HEK293T (cell line): ENCODE results near the gene RPLP1.

Experiments
- CTCF ChIA-PET: fragments of 350-600 bp; formaldehyde crosslinking; extraction: SDS; loops from one replicate; lab custom pipeline; 2021; ENCODE audit warnings: antibody characterized with exemption, inconsistent platforms; lab: Yijun Ruan, JAX
- POLR2A ChIA-PET: fragments of 350-600 bp; formaldehyde crosslinking; extraction: SDS; loops from one replicate; lab custom pipeline; 2020; ENCODE audit warnings: antibody characterized with exemption, inconsistent platforms; lab: Yijun Ruan, JAX
- DNase-seq: peaks from one replicate; pipeline ENCODE4 v3.0.0; 2012; ENCODE audit warnings: mixed read lengths; ENCODE audit errors: extremely low spot score
- ARNT ChIP-seq: fragments of 450-650 bp; IDR thresholded peaks from 2 replicates; pipeline ENCODE4 v1.6.1; 2017; ENCODE audit warnings: mild to moderate bottlenecking
- BHLHE40 ChIP-seq: fragments of 450-650 bp; IDR thresholded peaks from 2 replicates; pipeline ENCODE4 v1.6.1; 2016; ENCODE audit warnings: mild to moderate bottlenecking, moderate library complexity, borderline replicate concordance
- CTBP1 ChIP-seq: fragments of 450-650 bp; IDR thresholded peaks from 2 replicates; pipeline ENCODE4 v1.6.1; 2016; ENCODE audit warnings: borderline replicate concordance
- ELF4 ChIP-seq: fragments of 450-650 bp; IDR thresholded peaks from 2 replicates; pipeline ENCODE4 v1.6.1; 2017; ENCODE audit warnings: antibody characterized with exemption
- FOXA1 ChIP-seq: fragments of 450-650 bp; IDR thresholded peaks from 2 replicates; pipeline ENCODE4 v1.6.1; 2016; ENCODE audit warnings: mild to moderate bottlenecking
- FOXK2 ChIP-seq: fragments of 450-650 bp; IDR thresholded peaks from 2 replicates; pipeline ENCODE4 v1.6.1; 2016; ENCODE audit warnings: mild to moderate bottlenecking
- FOXM1 ChIP-seq: fragments of 450-650 bp; IDR thresholded peaks from 2 replicates; pipeline ENCODE4 v1.6.1; 2017; ENCODE audit warnings: mild to moderate bottlenecking, borderline replicate concordance
- HDGF ChIP-seq: fragments of 450-650 bp; IDR thresholded peaks from 2 replicates; pipeline ENCODE4 v1.6.1; 2017; ENCODE audit warnings: antibody characterized with exemption, borderline replicate concordance
- L3MBTL2 ChIP-seq: fragments of 450-650 bp; conservative IDR thresholded peaks from 2 replicates; pipeline ENCODE4 v1.6.1; 2016; ENCODE audit warnings: mild to moderate bottlenecking
- LEF1 ChIP-seq: fragments of 450-650 bp; IDR thresholded peaks from 2 replicates; pipeline ENCODE4 v1.6.1; 2017; ENCODE audit warnings: mild to moderate bottlenecking, borderline replicate concordance
- NFRKB ChIP-seq: fragments of 450-650 bp; IDR thresholded peaks from 2 replicates; pipeline ENCODE4 v1.6.1; 2016; ENCODE audit warnings: mild to moderate bottlenecking, moderate library complexity
- SP1 ChIP-seq: fragments of 450-650 bp; IDR thresholded peaks from 2 replicates; pipeline ENCODE4 v1.6.1; 2017
- SUZ12 ChIP-seq: fragments of 450-650 bp; IDR thresholded peaks from 2 replicates; pipeline ENCODE4 v1.6.1; 2016; ENCODE audit warnings: mild to moderate bottlenecking
- TARDBP ChIP-seq: fragments of 450-650 bp; IDR thresholded peaks from 2 replicates; pipeline ENCODE4 v1.6.1; 2016
- ZNF384 ChIP-seq: fragments of 450-650 bp; IDR thresholded peaks from 2 replicates; pipeline ENCODE4 v1.6.1; 2016
- TF ChIP-seq, protein P1 (sequence below): fragments of 450-650 bp; IDR thresholded peaks from 2 replicates; pipeline ENCODE4 v1.6.1; 2016

RPLP1 gene

DNA sequence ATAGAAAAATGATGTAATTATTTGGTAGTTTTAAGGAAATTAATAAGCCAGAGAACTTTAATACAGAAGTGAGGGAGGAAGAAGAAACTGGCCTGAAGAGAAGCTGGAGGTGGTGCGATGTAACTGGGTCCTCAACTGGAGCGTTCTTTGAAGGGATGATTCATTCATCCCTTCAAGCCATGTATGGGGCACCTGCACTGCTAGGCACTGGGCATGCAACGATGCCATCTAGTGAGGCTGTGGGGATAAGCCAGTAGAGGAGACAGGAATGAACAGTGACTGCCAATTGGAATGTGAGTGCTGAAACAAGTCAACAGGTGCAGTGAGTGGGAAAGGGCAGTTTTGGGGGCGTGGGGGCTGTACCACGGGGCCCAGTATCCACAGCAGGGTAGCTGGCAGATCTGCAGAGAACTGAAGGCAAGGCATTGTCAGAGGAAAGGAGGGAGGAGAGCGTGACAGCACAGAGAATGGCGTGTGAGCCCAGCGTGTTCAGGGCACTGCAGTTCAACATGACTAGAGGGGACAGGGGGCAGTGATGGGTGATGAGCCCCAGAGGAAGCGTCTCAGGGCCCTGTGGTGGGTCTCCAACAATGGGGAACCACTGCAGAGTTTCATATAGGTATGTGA is 42.3 kb upstream of the RPLP1 start:
- ChIA-PET CTCF (interaction anchor here (0.7 kb wide), 1 partner anchor 285 kb away, joined by 3 read pairs; no protein-coding TSS in a partner anchor), POLR2A (interaction anchor here (1.1 kb wide), 1 partner anchor 42 kb away, joined by 4 read pairs; the partner anchor contains the start of gene RPLP1)
- no peak for DNase-seq
- TF ChIP-seq CTBP1 = no peak
- no peak for TF ChIP-seq HDGF
- TF ChIP-seq SUZ12 = no peak
- TF ChIP-seq ARNT = no peak
- TF ChIP-seq FOXK2 = no peak
- TF ChIP-seq L3MBTL2 = no peak
- no peak for TF ChIP-seq ELF4
- TF ChIP-seq, protein P1, sequence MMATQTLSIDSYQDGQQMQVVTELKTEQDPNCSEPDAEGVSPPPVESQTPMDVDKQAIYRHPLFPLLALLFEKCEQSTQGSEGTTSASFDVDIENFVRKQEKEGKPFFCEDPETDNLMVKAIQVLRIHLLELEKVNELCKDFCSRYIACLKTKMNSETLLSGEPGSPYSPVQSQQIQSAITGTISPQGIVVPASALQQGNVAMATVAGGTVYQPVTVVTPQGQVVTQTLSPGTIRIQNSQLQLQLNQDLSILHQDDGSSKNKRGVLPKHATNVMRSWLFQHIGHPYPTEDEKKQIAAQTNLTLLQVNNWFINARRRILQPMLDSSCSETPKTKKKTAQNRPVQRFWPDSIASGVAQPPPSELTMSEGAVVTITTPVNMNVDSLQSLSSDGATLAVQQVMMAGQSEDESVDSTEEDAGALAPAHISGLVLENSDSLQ = no peak
- no peak for TF ChIP-seq LEF1
- no peak for TF ChIP-seq ZNF384
- TF ChIP-seq FOXM1 = no peak

DNA sequence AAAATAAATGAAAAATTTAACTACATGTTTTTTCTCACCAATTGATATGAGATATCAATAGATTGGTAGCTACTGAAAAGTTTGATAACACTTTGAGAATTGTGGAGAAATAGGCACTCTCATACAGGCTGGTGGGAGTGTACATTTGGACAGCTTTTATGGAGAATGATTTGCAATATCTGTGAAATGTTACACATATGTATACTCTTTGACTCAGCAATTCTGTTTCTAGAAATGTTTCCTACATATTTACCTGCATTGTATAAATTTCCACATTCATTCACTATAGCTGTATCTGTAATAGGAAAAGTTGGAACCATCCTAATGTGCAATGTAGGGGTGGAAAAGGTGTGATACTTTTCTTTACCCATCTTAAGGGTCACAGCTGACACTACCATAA is 40.3 kb upstream of the RPLP1 start:
- ChIA-PET CTCF (interaction anchor here (0.5 kb wide), 1 partner anchor 34 kb away, joined by 3 read pairs; no protein-coding TSS in a partner anchor), POLR2A (no interaction called here)
- no peak for DNase-seq
- TF ChIP-seq FOXA1 (no peak), HDGF (no peak), NFRKB (no peak)

DNA sequence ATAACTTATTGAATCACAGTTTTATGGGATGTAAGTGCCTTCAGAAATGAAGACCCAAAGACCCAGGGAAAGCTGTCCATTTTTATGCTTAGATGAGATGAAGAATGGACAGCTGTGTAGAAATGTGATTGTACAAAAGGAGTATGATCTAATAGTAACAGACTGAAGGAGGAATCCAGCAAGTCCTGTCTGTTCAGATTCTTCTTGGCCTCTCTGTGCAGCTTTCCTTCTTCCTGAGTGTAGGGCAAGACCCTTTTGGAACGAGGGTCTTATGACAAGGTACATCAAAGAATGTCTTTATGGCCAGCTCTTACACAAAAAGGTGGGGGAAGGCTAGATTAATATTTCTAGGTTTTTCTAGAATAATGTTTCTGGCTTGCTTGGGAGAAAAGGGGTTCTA is 39.9 kb upstream of the RPLP1 start:
- TF ChIP-seq L3MBTL2 (no peak), FOXK2 (no peak), SUZ12 (no peak), FOXA1 (no peak), ELF4 (no peak), HDGF (no peak), BHLHE40 (no peak), LEF1 (no peak), NFRKB (no peak), ARNT (no peak), TARDBP (no peak), FOXM1 (no peak), ZNF384 (no peak), SP1 (no peak), CTBP1 (no peak)
- TF ChIP-seq, protein P1 = no peak
- no peak for DNase-seq
- ChIA-PET POLR2A (no interaction called here), CTCF (interaction anchor here (0.5 kb wide), 1 partner anchor 35 kb away, joined by 3 read pairs; no protein-coding TSS in a partner anchor)

DNA sequence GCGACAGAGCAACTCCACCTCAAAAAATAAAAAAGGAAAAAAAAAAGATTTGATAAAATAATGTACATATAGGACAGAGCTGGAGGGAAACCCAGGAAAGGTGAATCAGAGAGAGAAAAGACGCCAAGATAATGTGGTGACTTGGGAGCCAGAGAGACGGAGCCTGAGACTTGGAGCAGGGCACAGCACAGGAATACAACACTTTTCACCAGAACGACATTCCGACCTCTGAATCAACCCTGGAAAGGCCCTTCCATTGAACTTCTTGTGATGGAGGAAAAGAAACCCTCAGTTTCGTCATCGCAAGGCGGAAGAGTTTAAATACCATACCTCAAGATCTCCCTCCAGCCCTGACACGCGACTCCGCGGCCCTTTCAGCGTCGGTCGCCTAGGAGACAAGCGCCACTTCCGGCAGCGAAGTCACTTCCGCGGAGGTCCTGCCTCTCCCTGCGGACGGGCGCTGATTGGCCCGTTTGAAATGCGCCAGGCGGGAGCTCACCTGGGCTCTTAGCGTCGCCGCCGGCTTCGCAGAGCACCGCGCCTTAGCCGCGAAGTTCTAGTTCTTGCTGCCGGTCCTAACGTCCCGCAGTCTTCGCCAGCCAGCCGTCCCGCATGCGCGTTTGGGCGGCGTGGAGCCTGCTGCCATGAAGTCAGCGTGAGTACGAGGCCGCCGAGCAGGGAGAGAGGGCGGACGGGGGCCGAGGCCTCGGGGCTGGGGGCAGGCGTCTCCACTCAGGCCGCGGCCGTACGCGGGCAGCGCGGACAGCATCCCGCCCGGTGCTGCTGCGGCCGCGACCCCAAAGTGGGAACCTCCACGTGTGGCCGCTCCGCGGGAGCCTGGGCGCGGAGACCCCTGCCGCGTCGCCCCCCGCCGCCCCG is 38.6 kb upstream of the RPLP1 start, which contains the start of gene KIF23:
KIF23 (plus strand) TSS at position 528 of the 879 bp plus-strand sequence; CDS start at position 645, 117 bp downstream.
- ChIA-PET POLR2A (interaction anchor here (0.6 to 2.3 kb wide), 12 partner anchors 10 to 678 kb away, joined by 3 to 28 read pairs (median 4); partner anchors contain the start of gene RPLP1), CTCF (interaction anchor here (0.6 to 1.6 kb wide), 2 partner anchors 35 to 48 kb away, joined by 3 to 5 read pairs; no protein-coding TSS in a partner anchor)
- DNase-seq = peak; percentile 97
- TF ChIP-seq FOXK2 (no peak), ELF4 (peak; percentile 81), FOXM1 (peak; percentile 99), LEF1 (no peak), SP1 (no peak), L3MBTL2 (peak; percentile 96)
- TF ChIP-seq, protein P1 = peak; percentile 42; the same call in 1 of the 2 replicates

DNA sequence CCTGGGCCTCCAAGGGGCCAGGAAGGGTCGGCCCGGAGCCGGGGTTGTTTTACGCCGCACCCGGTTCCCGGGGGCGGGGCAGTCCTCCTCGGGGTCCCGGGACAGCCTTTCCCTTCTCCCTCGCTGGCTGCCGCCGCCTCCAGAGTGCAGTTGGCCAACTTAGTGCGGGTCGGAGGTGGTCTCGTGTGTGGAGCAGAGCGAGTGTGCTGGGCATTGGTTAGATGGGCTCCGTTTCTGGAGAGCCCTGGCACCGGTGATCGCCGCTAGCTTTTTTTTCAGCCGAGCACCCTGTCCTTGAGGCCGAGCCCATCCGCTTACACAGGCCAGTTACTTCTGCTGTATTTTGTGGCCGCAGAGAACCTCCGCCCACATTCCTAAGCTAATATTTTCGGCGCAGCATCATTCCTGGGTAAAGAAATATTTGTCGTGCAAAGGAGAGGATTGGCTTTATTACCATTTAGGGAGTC is 37.9 kb upstream of the RPLP1 start:
- ChIA-PET POLR2A (interaction anchor here (0.6 to 2.3 kb wide), 11 partner anchors 10 to 355 kb away, joined by 3 to 28 read pairs (median 3); partner anchors contain the start of gene RPLP1), CTCF (interaction anchor here (0.6 to 1.6 kb wide), 2 partner anchors 34 to 48 kb away, joined by 3 to 5 read pairs; no protein-coding TSS in a partner anchor)
- DNase-seq = peak; percentile 61
- TF ChIP-seq, protein P1 = no peak
- TF ChIP-seq ELF4 = no peak
- TF ChIP-seq NFRKB = no peak
- TF ChIP-seq SUZ12 = no peak
- no peak for TF ChIP-seq HDGF
- TF ChIP-seq CTBP1 = no peak
- TF ChIP-seq FOXA1 = no peak
- TF ChIP-seq ZNF384 = no peak
- no peak for TF ChIP-seq SP1
- no peak for TF ChIP-seq ARNT
- no peak for TF ChIP-seq LEF1
- TF ChIP-seq FOXK2 = no peak
- TF ChIP-seq BHLHE40 = no peak
